ENCODE results near the gene GAPVD1. TPM values are rescaled to one million over a fixed set of nuclear protein-coding genes. Genes with fewer than 3 reads are reported as not detected.

Gene GAPVD1
- total and polyA plus RNA-seq, 10 of the 15 experiments (the other 5 are each of a cell fraction or from before 2014, with no cell fraction given), result 4.3 to 36.6 (median 25.9) TPM

DNA sequence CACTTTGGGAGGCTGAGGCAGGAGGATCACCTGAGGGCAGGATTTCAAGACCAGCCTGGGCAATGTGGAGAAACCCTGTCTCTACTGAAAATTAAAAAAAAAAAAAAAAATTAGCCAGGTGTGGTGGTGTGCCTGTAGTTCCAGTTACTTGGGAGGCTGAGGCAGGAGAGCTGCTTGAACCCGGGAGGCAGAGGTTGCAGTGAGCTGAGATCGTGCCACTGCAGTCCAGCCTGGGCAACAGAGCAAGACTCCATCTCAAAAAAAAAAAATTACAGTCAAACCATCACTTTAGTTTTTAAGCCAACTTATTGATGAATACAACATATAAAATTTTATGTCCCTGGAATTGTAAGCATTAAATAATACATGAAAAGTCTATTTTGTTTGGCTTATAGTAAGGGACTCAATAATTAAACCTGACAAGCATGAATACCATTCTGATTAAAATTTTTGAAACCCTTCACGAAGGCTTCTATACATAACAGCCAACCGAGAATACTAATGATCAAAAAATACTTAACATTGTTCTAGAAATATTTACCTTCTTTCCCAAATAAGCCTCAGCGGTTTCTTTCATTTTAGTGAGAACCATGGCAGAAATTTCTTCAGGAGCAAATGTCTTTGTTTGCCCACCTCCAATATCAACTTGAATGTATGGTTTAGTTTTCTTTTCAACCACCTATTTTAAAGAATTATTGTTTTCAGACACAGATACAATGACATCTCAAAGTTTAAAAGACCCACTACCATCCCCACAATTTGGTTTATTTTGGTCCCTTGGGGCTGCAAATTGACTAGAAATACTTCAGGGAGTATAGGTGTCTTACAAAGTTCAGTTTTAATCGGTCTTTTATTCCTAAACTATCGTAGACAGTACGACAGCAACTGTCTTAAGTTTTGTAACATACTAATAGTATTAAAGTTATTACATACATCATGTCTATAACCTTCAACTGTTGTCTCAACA, 21.7 kb upstream of the GAPVD1 start:
- Histone ChIP-seq H3K79me2 (ENCODE audit: control insufficient read depth, insufficient read depth, low read length) (peaks cover 66% of the 10 kb centered on the region), H4K20me1 (ENCODE audit: control insufficient read depth, insufficient read depth) (0 out of 2 replicates have a peak, but pooled peaks cover 5% of the 10 kb centered on the region), H3K9ac (ENCODE audit: control insufficient read depth, insufficient read depth, low read length) (peak overlapping the region; percentile 81), H3K4me3 (peak overlapping the region; percentile 95), H3K27me3 (replicated peaks in 1 of 2; ENCODE audit: control insufficient read depth in 2 of 2, insufficient read depth in 2 of 2, low read length in 1 of 2) (no peaks in the 10 kb centered on the region), H3K27ac (ENCODE audit: control insufficient read depth, insufficient read depth) (peak overlapping the region; percentile 93), H3K36me3 (ENCODE audit: control insufficient read depth in 2 of 2, insufficient read depth in 2 of 2, low read length in 1 of 2) (peaks cover 10 to 38% of the 10 kb centered on the region in 2 experiments), H3K4me2 (ENCODE audit: control insufficient read depth, insufficient read depth) (peak overlapping the region; percentile 94), H2AFZ (ENCODE audit: control insufficient read depth, low read depth, low read length) (no peak overlapping the region; the same call in 1 of the 2 replicates), H3K9me3 (replicated peaks; ENCODE audit: control insufficient read depth, insufficient read depth, low read length) (no peaks in the 10 kb centered on the region), H3K4me1 (ENCODE audit: control insufficient read depth, insufficient read depth, low read length) (peaks cover 6% of the 10 kb centered on the region)
- in situ Hi-C loops (cut with MboI), result no loop called here
- DNase-seq (ENCODE audit: low read depth, low spot score), result no peak
- ChIA-PET SMC1A (ENCODE audit: uncharacterized antibody, unreplicated experiment) (interaction anchor here (0.8 to 1.4 kb wide), 2 partner anchors 10 to 53 kb away, joined by 3 to 4 read pairs; no protein-coding TSS in a partner anchor), CTCF (no interaction called here), RAD21 (ENCODE audit: unreplicated experiment) (interaction anchor here (1.7 kb wide), 1 partner anchor 23 kb away, joined by 15 read pairs; the partner anchor contains the start of gene GAPVD1), POLR2A (interaction anchor here (0.5 to 3.8 kb wide), 6 partner anchors 21 to 79 kb away, joined by 3 to 39 read pairs (median 4); partner anchors contain the start of genes GAPVD1 and RABEPK)
- no TSS peak for BruUV-seq (replicated peaks)
- TF ChIP-seq MXI1 (IDR thresholded peaks at IDR 0.05; ENCODE audit: low read depth, low read length) (0 out of 2 replicates have a peak, but pooled peaks have one; percentile 7), CREB1 (IDR thresholded peaks at IDR 0.05; ENCODE audit: low read depth) (no peak)
- FAIRE-seq, result no peak
- intact Hi-C loops (cut with micrococcal nuclease; ENCODE audit: unreplicated experiment), result loop anchor here (2.0 to 5.0 kb wide), 2 partner anchors 21 to 378 kb away; partner anchors contain the start of genes ARPC5L, GAPVD1 and RPL35
- WGBS (ENCODE audit: insufficient coverage, insufficient replicate concordance, low lambda C conversion rate, missing lambda C conversion rate), result 10% methylated on average over 8 of the region's 8 CpGs
- ATAC-seq, result no peak

DNA sequence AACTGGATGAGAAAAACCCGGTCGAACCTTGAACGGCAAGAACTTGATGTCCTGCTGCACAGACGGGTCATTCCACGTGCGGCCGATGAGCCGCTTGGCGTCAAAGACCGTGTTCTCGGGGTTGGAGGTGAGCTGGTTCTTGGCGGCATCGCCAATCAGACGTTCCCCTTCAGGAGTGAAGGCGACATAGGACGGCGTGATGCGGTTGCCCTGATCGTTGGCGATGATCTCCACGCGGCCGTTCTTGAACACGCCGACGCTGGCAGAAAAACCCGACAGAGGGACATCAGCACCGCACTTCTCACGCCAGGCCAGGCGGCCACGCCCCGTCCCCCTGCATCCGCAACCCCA, 21.0 kb upstream of the GAPVD1 start:
- intact Hi-C loops (cut with micrococcal nuclease; ENCODE audit: unreplicated experiment) (loop anchor here (2.0 to 5.0 kb wide), 2 partner anchors 20 to 378 kb away; partner anchors contain the start of genes ARPC5L, GAPVD1 and RPL35), in situ Hi-C loops (cut with MboI) (no loop called here)
- RAD21 ChIA-PET (ENCODE audit: unreplicated experiment), result interaction anchor here (1.5 to 1.7 kb wide), 2 partner anchors 22 to 25 kb away, joined by 4 to 15 read pairs; partner anchors contain the start of gene GAPVD1
- peak overlapping the region; percentile 94 for H3K4me2 ChIP-seq (ENCODE audit: control insufficient read depth, insufficient read depth)
- BruUV-seq (replicated peaks), result TSS peak; percentile 78
- peaks cover 10 to 34% of the 10 kb centered on the region in 2 experiments for H3K36me3 ChIP-seq (ENCODE audit: control insufficient read depth in 2 of 2, insufficient read depth in 2 of 2, low read length in 1 of 2)
- ATAC-seq (peak; percentile 15), DNase-seq (ENCODE audit: low read depth, low spot score) (no peak), FAIRE-seq (no peak)
- 0 out of 4 replicates have a peak, but pooled peaks of 1 of the 2 experiments have one; percentile 7 for TF ChIP-seq BHLHE40 (IDR thresholded peaks at IDR 0.05; ENCODE audit: borderline replicate concordance in 1 of 2, low read depth in 2 of 2, low read length in 1 of 2)
- TF ChIP-seq MXI1 (IDR thresholded peaks at IDR 0.05; ENCODE audit: low read depth, low read length), result peak; percentile 56
- TF ChIP-seq EGR1 (IDR thresholded peaks at IDR 0.05; ENCODE audit: borderline replicate concordance in 1 of 2, low read depth in 2 of 2, low read length in 2 of 2), result no peak
- TF ChIP-seq, protein P1, sequence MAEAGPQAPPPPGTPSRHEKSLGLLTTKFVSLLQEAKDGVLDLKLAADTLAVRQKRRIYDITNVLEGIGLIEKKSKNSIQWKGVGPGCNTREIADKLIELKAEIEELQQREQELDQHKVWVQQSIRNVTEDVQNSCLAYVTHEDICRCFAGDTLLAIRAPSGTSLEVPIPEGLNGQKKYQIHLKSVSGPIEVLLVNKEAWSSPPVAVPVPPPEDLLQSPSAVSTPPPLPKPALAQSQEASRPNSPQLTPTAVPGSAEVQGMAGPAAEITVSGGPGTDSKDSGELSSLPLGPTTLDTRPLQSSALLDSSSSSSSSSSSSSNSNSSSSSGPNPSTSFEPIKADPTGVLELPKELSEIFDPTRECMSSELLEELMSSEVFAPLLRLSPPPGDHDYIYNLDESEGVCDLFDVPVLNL (IDR thresholded peaks at IDR 0.05; ENCODE audit: low read depth, low read length), result no peak
- TF ChIP-seq SMARCA5 (IDR thresholded peaks at IDR 0.05), result 0 out of 2 replicates have a peak, but pooled peaks have one; percentile 84
- TF ChIP-seq FOS (IDR thresholded peaks at IDR 0.05; ENCODE audit: borderline replicate concordance, extremely low read depth, insufficient read length), result no peak
- H3K79me2 ChIP-seq (ENCODE audit: control insufficient read depth, insufficient read depth, low read length), result peaks cover 62% of the 10 kb centered on the region
- H3K9ac ChIP-seq (ENCODE audit: control insufficient read depth, insufficient read depth, low read length), result peak overlapping the region; percentile 81
- SMC1A ChIA-PET (ENCODE audit: uncharacterized antibody, unreplicated experiment), result interaction anchor here (1.3 to 1.4 kb wide), 3 partner anchors 20 to 54 kb away, joined by 3 to 5 read pairs (median 4); no protein-coding TSS in a partner anchor
- whole genome bisulfite sequencing (ENCODE audit: insufficient coverage, insufficient replicate concordance, low lambda C conversion rate, missing lambda C conversion rate), result 3% methylated on average over 24 of the region's 33 CpGs
- POLR2A ChIA-PET, result interaction anchor here (0.5 to 3.8 kb wide), 10 partner anchors 12 to 373 kb away, joined by 3 to 39 read pairs (median 4); partner anchors contain the start of genes GAPVD1 and RABEPK
- H3K4me3 ChIP-seq, result peak overlapping the region; percentile 95
- 0 out of 2 replicates have a peak, but pooled peaks cover 5% of the 10 kb centered on the region for H4K20me1 ChIP-seq (ENCODE audit: control insufficient read depth, insufficient read depth)
- CTCF ChIA-PET, result interaction anchor here (0.9 to 1.4 kb wide), 3 partner anchors 16 to 131 kb away, joined by 3 to 13 read pairs (median 3); partner anchors contain the start of gene GAPVD1
- H3K9me3 ChIP-seq (replicated peaks; ENCODE audit: control insufficient read depth, insufficient read depth, low read length), result no peaks in the 10 kb centered on the region
- H3K27me3 ChIP-seq (replicated peaks in 1 of 2; ENCODE audit: control insufficient read depth in 2 of 2, insufficient read depth in 2 of 2, low read length in 1 of 2), result no peaks in the 10 kb centered on the region
- no peak overlapping the region; the same call in 1 of the 2 replicates for H2AFZ ChIP-seq (ENCODE audit: control insufficient read depth, low read depth, low read length)
- H3K4me1 ChIP-seq (ENCODE audit: control insufficient read depth, insufficient read depth, low read length), result peaks cover 6% of the 10 kb centered on the region
- peak overlapping the region; percentile 93 for H3K27ac ChIP-seq (ENCODE audit: control insufficient read depth, insufficient read depth)

Measured in GM12878 (cell line).